ENCODE measurements around the gene RPS6KA2.
A peak's percentile ranks its signal among the peaks of the same experiment; 100 is the strongest.
"Not testable (repeated sequence)": the region's sequence is repeated elsewhere in the genome, so short reads cannot be mapped to it uniquely, and the experiment has no call there.

RPS6KA2 gene

DNA sequence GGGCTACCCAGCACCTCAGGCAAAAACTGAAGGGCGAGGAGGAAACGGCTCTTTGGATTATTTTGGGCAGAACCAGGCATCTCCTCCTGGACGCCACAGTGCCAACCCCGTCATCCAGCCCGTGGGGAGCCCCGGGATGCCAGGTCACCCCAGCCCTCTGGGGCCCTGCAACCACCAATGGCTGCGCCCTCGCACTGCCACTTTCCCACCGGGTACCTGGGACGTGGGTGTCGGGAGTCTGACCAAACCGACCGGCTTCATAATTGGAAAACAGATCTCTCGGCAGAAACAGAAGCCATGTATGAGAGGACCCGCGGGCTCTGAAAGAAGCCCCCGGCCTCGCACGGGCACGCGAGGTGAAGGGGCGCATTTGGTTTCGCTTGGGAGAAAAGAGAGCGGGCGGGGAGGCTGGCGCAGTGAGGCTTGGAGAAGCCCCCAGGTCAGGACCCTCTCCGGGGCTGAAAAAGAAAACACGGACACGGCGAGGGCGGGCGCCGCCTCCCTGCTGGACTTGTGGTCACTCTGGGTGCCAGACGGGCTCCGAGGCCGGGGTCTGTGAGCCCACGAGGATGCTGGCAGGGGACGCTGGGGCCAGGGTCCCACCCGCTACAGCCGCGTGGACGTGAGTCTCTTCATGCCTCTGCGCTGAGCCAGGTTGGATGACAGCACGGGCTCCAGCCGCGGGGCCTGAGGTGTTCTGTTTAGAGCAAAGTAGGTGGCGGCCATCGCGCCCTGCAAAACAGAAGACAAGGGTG is 214.7 kb downstream of the RPS6KA2 start:
- DNase-seq = no peak
- in situ Hi-C loops (cut with HindIII; ENCODE audit: low pct_ligation_motif_present, low pct_unique_long_range_greater_than_20kb, low sequenced_read_pairs) = no loop called here

GRCh38 chr6:166411721-166412151 is 215.3 kb downstream of the RPS6KA2 start:
- DNase-seq = no peak
- in situ Hi-C loops (cut with HindIII; ENCODE audit: low pct_ligation_motif_present, low pct_unique_long_range_greater_than_20kb, low sequenced_read_pairs) = no loop called here

GRCh38 chr6:166411271-166411670 is 215.8 kb downstream of the RPS6KA2 start:
- DNase-seq = no peak
- in situ Hi-C loops (cut with HindIII; ENCODE audit: low pct_ligation_motif_present, low pct_unique_long_range_greater_than_20kb, low sequenced_read_pairs) = no loop called here

- in situ Hi-C loops (cut with HindIII; ENCODE audit: low pct_ligation_motif_present, low pct_unique_long_range_greater_than_20kb, low sequenced_read_pairs) = no loop called here
- DNase-seq = no peak
These were observed 216.6 kb downstream of the RPS6KA2 start for GRCh38 chr6:166410426-166410935.

GRCh38 chr6:166408936-166409755 is 217.9 kb downstream of the RPS6KA2 start:
- DNase-seq = no peak
- in situ Hi-C loops (cut with HindIII; ENCODE audit: low pct_ligation_motif_present, low pct_unique_long_range_greater_than_20kb, low sequenced_read_pairs) = no loop called here

DNA sequence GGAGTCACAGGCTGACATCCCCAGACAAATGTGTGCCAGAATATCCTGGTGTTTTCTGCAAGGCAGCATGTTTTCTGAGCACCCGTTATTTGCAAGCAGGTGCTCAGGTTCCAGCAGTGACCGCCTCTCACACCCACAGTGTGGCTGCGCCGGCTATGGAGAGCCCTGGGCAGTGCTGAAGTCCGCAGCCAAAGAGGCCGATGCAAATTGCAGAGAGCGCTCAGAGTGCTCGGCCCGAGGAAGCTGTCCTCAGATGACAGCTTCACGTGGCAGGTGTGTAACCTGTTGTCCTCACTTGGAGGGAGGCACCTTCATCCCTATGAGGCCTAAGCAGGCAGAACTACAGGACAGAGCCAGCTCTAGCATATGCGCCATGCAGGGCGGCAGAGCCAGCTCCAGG is 220.9 kb downstream of the RPS6KA2 start:
- in situ Hi-C loops (cut with HindIII; ENCODE audit: low pct_ligation_motif_present, low pct_unique_long_range_greater_than_20kb, low sequenced_read_pairs) = no loop called here
- DNase-seq = no peak

GRCh38 chr6:166405386-166405785 is 221.7 kb downstream of the RPS6KA2 start:
- DNase-seq = no peak
- in situ Hi-C loops (cut with HindIII; ENCODE audit: low pct_ligation_motif_present, low pct_unique_long_range_greater_than_20kb, low sequenced_read_pairs) = no loop called here

DNA sequence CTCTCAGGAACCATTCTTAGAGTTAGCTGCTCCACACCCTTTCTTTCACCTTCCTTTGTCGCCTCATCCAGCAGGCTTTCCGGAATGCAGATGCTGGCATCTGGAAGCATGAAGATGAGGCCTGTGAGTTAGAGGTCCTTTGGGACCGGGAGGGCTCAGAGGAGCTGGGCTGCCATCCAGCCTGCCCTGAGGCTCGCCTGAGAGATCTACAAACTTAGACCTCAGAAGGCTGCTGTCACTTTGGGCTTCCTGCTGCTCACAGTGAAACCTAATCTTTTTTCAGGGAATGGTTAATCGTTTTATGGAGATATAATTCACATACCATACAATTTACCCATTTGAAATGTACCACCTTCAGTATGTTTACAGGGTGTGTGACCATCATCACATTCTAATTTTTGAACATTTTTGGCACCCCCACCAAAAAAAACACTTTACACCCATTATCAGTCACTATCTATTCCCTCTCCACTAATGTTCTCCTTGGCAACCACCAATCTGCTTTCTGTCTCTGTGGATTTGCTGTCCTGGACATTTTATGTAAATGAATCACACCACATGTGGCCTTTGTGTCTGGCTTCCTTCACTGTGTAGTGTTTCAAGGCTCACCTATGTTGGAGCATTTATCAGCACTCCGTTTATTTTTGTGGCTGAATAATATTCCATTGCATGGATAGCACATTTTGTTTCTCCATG is 224.3 kb downstream of the RPS6KA2 start:
- DNase-seq = no peak
- in situ Hi-C loops (cut with HindIII; ENCODE audit: low pct_ligation_motif_present, low pct_unique_long_range_greater_than_20kb, low sequenced_read_pairs) = no loop called here

GRCh38 chr6:166400649-166401250 is 226.3 kb downstream of the RPS6KA2 start:
- in situ Hi-C loops (cut with HindIII; ENCODE audit: low pct_ligation_motif_present, low pct_unique_long_range_greater_than_20kb, low sequenced_read_pairs) = not testable (repeated sequence)
- peak; percentile 66 for DNase-seq

- DNase-seq = no peak
- in situ Hi-C loops (cut with HindIII; ENCODE audit: low pct_ligation_motif_present, low pct_unique_long_range_greater_than_20kb, low sequenced_read_pairs) = no loop called here
These were observed 226.9 kb downstream of the RPS6KA2 start for GRCh38 chr6:166400181-166400580.

DNA sequence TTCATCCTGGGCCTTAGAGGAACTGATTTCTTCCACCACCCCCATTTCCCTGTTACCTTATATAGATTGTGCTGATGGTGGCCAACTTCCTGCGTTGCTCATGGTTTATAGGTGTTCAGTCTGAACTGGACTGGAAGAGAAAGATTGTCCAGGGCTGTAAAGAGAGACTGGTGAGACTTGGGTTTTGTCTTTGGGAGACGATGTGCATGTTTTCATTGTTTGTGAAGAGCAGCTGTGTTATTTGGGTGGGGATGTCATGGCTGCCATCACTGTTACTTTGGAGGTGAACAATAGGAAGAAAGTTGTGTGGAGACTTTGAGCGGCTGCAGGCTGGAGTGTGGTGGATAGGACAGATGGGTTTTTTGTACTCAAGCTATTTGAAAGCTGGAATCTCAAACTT is 228.7 kb downstream of the RPS6KA2 start:
- in situ Hi-C loops (cut with HindIII; ENCODE audit: low pct_ligation_motif_present, low pct_unique_long_range_greater_than_20kb, low sequenced_read_pairs) = no loop called here
- DNase-seq = no peak

GRCh38 chr6:166397849-166398248 is 229.2 kb downstream of the RPS6KA2 start:
- DNase-seq = no peak
- in situ Hi-C loops (cut with HindIII; ENCODE audit: low pct_ligation_motif_present, low pct_unique_long_range_greater_than_20kb, low sequenced_read_pairs) = no loop called here

DNA sequence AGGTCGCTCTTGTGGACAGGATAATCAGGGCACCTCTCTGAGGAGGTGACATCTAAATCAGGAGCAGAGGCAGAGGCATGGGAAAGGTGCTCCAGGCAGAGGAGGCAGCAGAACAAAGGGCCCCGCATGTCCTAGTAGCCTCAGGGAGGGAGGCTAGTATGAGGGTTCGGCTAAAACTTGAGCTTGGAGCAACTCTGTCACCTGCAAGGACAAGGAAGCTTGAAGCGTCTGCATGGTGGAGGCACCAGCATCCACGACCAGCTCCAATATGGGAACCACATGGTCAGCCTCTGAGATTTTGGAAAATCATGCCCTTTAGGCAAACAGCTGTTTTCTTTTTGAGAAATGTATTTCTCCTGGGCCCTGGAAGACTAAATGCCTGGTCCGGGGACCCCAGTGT is 231.3 kb downstream of the RPS6KA2 start:
- in situ Hi-C loops (cut with HindIII; ENCODE audit: low pct_ligation_motif_present, low pct_unique_long_range_greater_than_20kb, low sequenced_read_pairs) = no loop called here
- DNase-seq = no peak

- in situ Hi-C loops (cut with HindIII; ENCODE audit: low pct_ligation_motif_present, low pct_unique_long_range_greater_than_20kb, low sequenced_read_pairs) = no loop called here
These were observed 231.7 kb downstream of the RPS6KA2 start for GRCh38 chr6:166395351-166395750.

GRCh38 chr6:166394036-166394892 is 232.8 kb downstream of the RPS6KA2 start:
- in situ Hi-C loops (cut with HindIII; ENCODE audit: low pct_ligation_motif_present, low pct_unique_long_range_greater_than_20kb, low sequenced_read_pairs) = no loop called here

More at GRCh38 chr6:166395351-166395750, 231.7 kb downstream of the RPS6KA2 start:
- DNase-seq = no peak

DNA sequence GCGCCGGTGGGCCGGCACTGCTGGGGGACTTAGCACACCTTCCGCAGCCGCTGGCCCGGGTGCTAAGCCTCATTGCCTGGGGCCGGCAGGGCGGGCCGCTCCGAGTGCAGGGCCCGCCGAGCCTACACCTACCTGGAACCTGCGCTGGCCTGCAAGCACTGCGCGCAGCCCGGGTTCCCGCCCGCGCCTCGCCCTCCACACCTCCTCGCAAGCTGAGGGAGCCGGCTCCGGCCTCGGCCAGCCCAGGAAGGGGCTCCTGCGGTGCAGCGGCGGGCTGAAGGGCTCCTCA is 233.6 kb downstream of the RPS6KA2 start:
- in situ Hi-C loops (cut with HindIII; ENCODE audit: low pct_ligation_motif_present, low pct_unique_long_range_greater_than_20kb, low sequenced_read_pairs) = no loop called here

More at GRCh38 chr6:166394036-166394892, 232.8 kb downstream of the RPS6KA2 start:
- no peak for DNase-seq

DNA sequence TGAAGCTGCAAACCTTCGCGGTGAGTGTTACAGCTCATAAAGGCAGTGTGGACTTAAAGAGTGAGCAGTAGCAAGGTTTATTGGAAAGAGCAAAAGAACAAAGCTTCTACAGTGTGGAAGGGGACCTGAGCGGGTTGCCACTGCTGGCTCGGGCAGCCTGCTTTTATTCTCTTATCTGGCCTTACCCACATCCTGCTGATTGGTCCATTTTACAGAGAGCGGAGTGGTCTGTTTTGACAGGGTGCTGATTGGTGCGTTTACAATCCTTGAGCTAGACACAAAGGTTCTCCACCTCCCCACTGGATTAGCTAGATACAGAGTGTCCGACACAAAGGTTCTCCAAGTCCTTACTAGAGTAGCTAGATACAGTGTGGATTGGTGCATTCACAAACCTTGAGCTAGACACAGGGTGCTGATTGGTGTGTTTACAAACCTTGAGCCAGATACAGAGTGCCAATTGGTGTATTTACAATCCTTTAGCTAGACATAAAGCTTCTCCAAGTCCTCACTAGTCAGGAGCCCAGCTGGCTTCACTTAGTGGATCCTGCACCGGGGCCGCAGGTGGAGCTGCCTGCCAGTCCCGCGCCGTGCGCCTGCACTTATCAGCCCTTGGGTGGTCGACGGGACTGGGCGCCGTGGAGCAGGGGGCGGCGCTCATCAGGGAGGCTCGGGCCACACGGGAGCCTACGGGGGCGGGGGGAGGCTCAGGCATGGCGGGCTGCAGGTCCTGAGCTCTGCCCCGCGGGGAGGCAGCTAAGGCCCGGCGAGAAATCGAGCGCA is 234.1 kb downstream of the RPS6KA2 start:
- in situ Hi-C loops (cut with HindIII; ENCODE audit: low pct_ligation_motif_present, low pct_unique_long_range_greater_than_20kb, low sequenced_read_pairs); DNase-seq: not testable (repeated sequence)

More for the DNA sequence above, 233.6 kb downstream of the RPS6KA2 start:
- DNase-seq = no peak
